ENCODE results near the gene CTSC. TPM values are rescaled to one million over a fixed set of nuclear protein-coding genes. Genes with fewer than 3 reads are reported as not detected.

The CTSC gene
- 0.06 TPM in 1 of 2 replicates, not detected in the other for total RNA-seq (2014; rRNA removed; shearing (Covaris generic))
- not detected in 2 replicates for polyA plus RNA-seq (2015; cell fraction: cytosol; rRNA removed)
- polyA plus RNA-seq (2015; cell fraction: nucleus; rRNA removed), result not detected in 2 replicates

GRCh38 chr11:88337181-88337986 is at the start of gene CTSC:
Gene CTSC, minus strand, starts transcription at chr11:88337736. Its CDS starts 64 bp downstream, at chr11:88337672.
- no peak for DNase-seq (ENCODE audit: low read depth)

- DNase-seq (ENCODE audit: low read depth), result peak; percentile 53
Observed at GRCh38 chr11:88384669-88385005, 47.1 kb upstream of the CTSC start.

- peak; percentile 64 for DNase-seq (ENCODE audit: low read depth)
Observed at GRCh38 chr11:88384004-88384668, 46.6 kb upstream of the CTSC start.

GRCh38 chr11:88383447-88383846 is 45.9 kb upstream of the CTSC start:
- DNase-seq (ENCODE audit: low read depth), result no peak

GRCh38 chr11:88379130-88379529 is 41.6 kb upstream of the CTSC start:
- DNase-seq (ENCODE audit: low read depth), result no peak

- DNase-seq (ENCODE audit: low read depth), result no peak
Observed at GRCh38 chr11:88378422-88379066, 41.0 kb upstream of the CTSC start.

GRCh38 chr11:88377646-88378045 is 40.1 kb upstream of the CTSC start:
- DNase-seq (ENCODE audit: low read depth), result no peak

- no peak for DNase-seq (ENCODE audit: low read depth)
Observed at GRCh38 chr11:88377144-88377543, 39.6 kb upstream of the CTSC start.

GRCh38 chr11:88375927-88376470 is 38.5 kb upstream of the CTSC start:
- DNase-seq (ENCODE audit: low read depth), result no peak

- DNase-seq (ENCODE audit: low read depth), result no peak
Observed at GRCh38 chr11:88370782-88371181, 33.2 kb upstream of the CTSC start.

- no peak for DNase-seq (ENCODE audit: low read depth)
Observed at GRCh38 chr11:88367310-88367709, 29.8 kb upstream of the CTSC start.

GRCh38 chr11:88363648-88364065 is 26.1 kb upstream of the CTSC start:
- peak; percentile 58 for DNase-seq (ENCODE audit: low read depth)

GRCh38 chr11:88363004-88363403 is 25.5 kb upstream of the CTSC start:
- no peak for DNase-seq (ENCODE audit: low read depth)

- no peak for DNase-seq (ENCODE audit: low read depth)
Observed at GRCh38 chr11:88360141-88360540, 22.6 kb upstream of the CTSC start.

GRCh38 chr11:88359541-88359940 is 22.0 kb upstream of the CTSC start:
- DNase-seq (ENCODE audit: low read depth), result no peak

- no peak for DNase-seq (ENCODE audit: low read depth)
Observed at GRCh38 chr11:88359114-88359513, 21.6 kb upstream of the CTSC start.

- DNase-seq (ENCODE audit: low read depth), result no peak
Observed at GRCh38 chr11:88358040-88358431, 20.5 kb upstream of the CTSC start.

GRCh38 chr11:88357323-88358039 is 19.9 kb upstream of the CTSC start:
- no peak for DNase-seq (ENCODE audit: low read depth)

- DNase-seq (ENCODE audit: low read depth), result no peak
Observed at GRCh38 chr11:88355887-88356286, 18.4 kb upstream of the CTSC start.

GRCh38 chr11:88354912-88355311 is 17.4 kb upstream of the CTSC start:
- no peak for DNase-seq (ENCODE audit: low read depth)

- DNase-seq (ENCODE audit: low read depth), result no peak
Observed at GRCh38 chr11:88353835-88354496, 16.4 kb upstream of the CTSC start.
